ENCODE results near the gene ZBTB16.

The ZBTB16 gene

GRCh38 chr11:114120606-114121005, 61.1 kb downstream of the ZBTB16 start:
- Histone ChIP-seq H3K4me3 (IDR thresholded peaks at IDR 0.05; ENCODE audit: insufficient read depth, low read depth, low read length) (no peak overlapping the region), H3K27me3 (ENCODE audit: insufficient read depth, low read depth) (no peaks in the 10 kb centered on the region), H3K27ac (no peak overlapping the region), H4K20me1 (ENCODE audit: insufficient read depth) (no peaks in the 10 kb centered on the region), H3K36me3 (ENCODE audit: insufficient read depth) (no peaks in the 10 kb centered on the region), H3K4me2 (no peak overlapping the region), H2AFZ (ENCODE audit: low read depth) (no peak overlapping the region), H3K9ac (no peak overlapping the region), H3K79me2 (ENCODE audit: insufficient read depth, low read depth) (no peaks in the 10 kb centered on the region), H3K4me1 (ENCODE audit: low read depth, poor library complexity, severe bottlenecking) (no peaks in the 10 kb centered on the region)
- TF ChIP-seq CTCF (conservative IDR thresholded peaks at IDR 0.05; ENCODE audit: low read depth, low read length) = no peak

- TF ChIP-seq CTCF (conservative IDR thresholded peaks at IDR 0.05; ENCODE audit: low read depth, low read length) = no peak
- H3K36me3 ChIP-seq (ENCODE audit: insufficient read depth) = no peaks in the 10 kb centered on the region
- no peaks in the 10 kb centered on the region for H3K4me1 ChIP-seq (ENCODE audit: low read depth, poor library complexity, severe bottlenecking)
- H2AFZ ChIP-seq (ENCODE audit: low read depth) = no peak overlapping the region
- H3K9ac ChIP-seq = no peak overlapping the region
- H3K79me2 ChIP-seq (ENCODE audit: insufficient read depth, low read depth) = no peaks in the 10 kb centered on the region
- no peak overlapping the region for H3K4me3 ChIP-seq (IDR thresholded peaks at IDR 0.05; ENCODE audit: insufficient read depth, low read depth, low read length)
- no peak overlapping the region for H3K4me2 ChIP-seq
- H4K20me1 ChIP-seq (ENCODE audit: insufficient read depth) = no peaks in the 10 kb centered on the region
- H3K27me3 ChIP-seq (ENCODE audit: insufficient read depth, low read depth) = no peaks in the 10 kb centered on the region
- no peak overlapping the region for H3K27ac ChIP-seq
These were observed 61.6 kb downstream of the ZBTB16 start for GRCh38 chr11:114121138-114121537.

- TF ChIP-seq CTCF (conservative IDR thresholded peaks at IDR 0.05; ENCODE audit: low read depth, low read length) = no peak
- Histone ChIP-seq H3K4me1 (ENCODE audit: low read depth, poor library complexity, severe bottlenecking) (no peaks in the 10 kb centered on the region), H3K27me3 (ENCODE audit: insufficient read depth, low read depth) (no peaks in the 10 kb centered on the region), H3K79me2 (ENCODE audit: insufficient read depth, low read depth) (no peaks in the 10 kb centered on the region), H4K20me1 (ENCODE audit: insufficient read depth) (no peaks in the 10 kb centered on the region), H3K9ac (no peak overlapping the region), H3K36me3 (ENCODE audit: insufficient read depth) (no peaks in the 10 kb centered on the region), H3K4me2 (no peak overlapping the region), H2AFZ (ENCODE audit: low read depth) (no peak overlapping the region), H3K4me3 (IDR thresholded peaks at IDR 0.05; ENCODE audit: insufficient read depth, low read depth, low read length) (no peak overlapping the region), H3K27ac (no peak overlapping the region)
These were observed 62.4 kb downstream of the ZBTB16 start for GRCh38 chr11:114121804-114122504.

- Histone ChIP-seq H3K27me3 (ENCODE audit: insufficient read depth, low read depth) (no peaks in the 10 kb centered on the region), H3K36me3 (ENCODE audit: insufficient read depth) (no peaks in the 10 kb centered on the region), H3K4me1 (ENCODE audit: low read depth, poor library complexity, severe bottlenecking) (no peaks in the 10 kb centered on the region), H3K27ac (no peak overlapping the region), H3K79me2 (ENCODE audit: insufficient read depth, low read depth) (no peaks in the 10 kb centered on the region), H3K4me2 (no peak overlapping the region), H3K9ac (no peak overlapping the region), H3K4me3 (IDR thresholded peaks at IDR 0.05; ENCODE audit: insufficient read depth, low read depth, low read length) (no peak overlapping the region), H2AFZ (ENCODE audit: low read depth) (no peak overlapping the region), H4K20me1 (ENCODE audit: insufficient read depth) (no peaks in the 10 kb centered on the region)
- no peak for TF ChIP-seq CTCF (conservative IDR thresholded peaks at IDR 0.05; ENCODE audit: low read depth, low read length)
These were observed 63.2 kb downstream of the ZBTB16 start for GRCh38 chr11:114122686-114123085.
